Cardiac fibroblast (primary cell): ENCODE measurements around the gene MTX1.
"Not testable (repeated sequence)": the region's sequence is repeated elsewhere in the genome, so short reads cannot be mapped to it uniquely, and the experiment has no call there.

Experiments
- DNase-seq, 2 donors: peaks; one replicate each; pipeline versions ENCODE4 v3.0.0 to v3.0.0-alpha.2; 2010; ENCODE audit warnings: low read depth in 2 of 2
- H3K4me3 ChIP-seq, 2 donors: replicated peaks in 1 of 2; 1 replicate in 1 of 2; 2 replicates in 1 of 2; pipeline ENCODE4 v1.5.1; 2011; ENCODE audit warnings: low read depth in 2 of 2, low read length in 2 of 2, mild to moderate bottlenecking in 2 of 2, moderate library complexity in 1 of 2
- TF ChIP-seq, protein P1 (sequence below): IDR thresholded peaks from one replicate; pipeline ENCODE4 v1.5.1; 2011; ENCODE audit warnings: low read depth, mild to moderate bottlenecking, low read length, inconsistent platforms

Gene MTX1

DNA sequence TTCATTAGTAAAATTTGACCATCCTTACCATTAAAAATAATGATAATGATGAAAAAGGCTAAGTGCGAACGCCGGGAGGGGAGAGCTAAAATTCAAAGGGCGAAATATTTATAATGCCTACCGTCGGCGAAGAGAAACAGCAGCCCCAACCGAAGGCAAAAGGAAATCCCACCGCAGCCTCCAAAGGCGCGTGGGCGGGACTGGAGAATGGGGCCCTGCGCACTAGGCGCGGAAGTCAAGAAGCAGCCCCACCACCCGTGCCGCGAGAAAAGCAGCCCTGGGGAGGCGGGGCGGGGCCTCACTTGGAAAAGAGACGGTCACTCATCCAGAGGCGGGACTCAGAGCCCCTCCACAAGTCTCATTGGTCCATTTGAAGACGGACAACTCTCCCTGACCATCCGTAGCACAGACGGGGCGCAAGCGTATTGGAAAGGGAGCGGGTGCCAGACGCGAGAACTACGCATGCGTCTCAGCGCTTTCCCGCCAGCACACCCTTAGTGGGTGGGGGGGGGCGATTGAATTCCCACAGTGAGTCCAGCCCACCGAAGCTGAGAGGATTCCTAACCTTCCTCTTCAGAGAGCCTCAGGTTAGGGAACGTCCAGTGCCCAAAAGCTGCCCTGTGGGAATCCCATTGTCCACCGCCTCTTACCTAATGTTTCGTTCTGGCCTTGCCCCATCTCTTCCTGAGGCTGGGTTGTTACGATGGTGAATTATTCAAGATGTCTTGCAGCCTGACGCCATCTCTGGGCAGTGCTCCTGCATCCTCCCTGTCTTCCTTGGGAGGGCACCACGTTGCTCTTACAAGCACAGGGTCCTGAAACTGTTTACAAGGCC, 19.0 kb downstream of the MTX1 start:
- TF ChIP-seq, protein P1, sequence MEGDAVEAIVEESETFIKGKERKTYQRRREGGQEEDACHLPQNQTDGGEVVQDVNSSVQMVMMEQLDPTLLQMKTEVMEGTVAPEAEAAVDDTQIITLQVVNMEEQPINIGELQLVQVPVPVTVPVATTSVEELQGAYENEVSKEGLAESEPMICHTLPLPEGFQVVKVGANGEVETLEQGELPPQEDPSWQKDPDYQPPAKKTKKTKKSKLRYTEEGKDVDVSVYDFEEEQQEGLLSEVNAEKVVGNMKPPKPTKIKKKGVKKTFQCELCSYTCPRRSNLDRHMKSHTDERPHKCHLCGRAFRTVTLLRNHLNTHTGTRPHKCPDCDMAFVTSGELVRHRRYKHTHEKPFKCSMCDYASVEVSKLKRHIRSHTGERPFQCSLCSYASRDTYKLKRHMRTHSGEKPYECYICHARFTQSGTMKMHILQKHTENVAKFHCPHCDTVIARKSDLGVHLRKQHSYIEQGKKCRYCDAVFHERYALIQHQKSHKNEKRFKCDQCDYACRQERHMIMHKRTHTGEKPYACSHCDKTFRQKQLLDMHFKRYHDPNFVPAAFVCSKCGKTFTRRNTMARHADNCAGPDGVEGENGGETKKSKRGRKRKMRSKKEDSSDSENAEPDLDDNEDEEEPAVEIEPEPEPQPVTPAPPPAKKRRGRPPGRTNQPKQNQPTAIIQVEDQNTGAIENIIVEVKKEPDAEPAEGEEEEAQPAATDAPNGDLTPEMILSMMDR: no peak
- peak; percentile 99 to 100 for DNase-seq
- peak overlapping the region; percentile 65 to 66 for H3K4me3 ChIP-seq

DNA sequence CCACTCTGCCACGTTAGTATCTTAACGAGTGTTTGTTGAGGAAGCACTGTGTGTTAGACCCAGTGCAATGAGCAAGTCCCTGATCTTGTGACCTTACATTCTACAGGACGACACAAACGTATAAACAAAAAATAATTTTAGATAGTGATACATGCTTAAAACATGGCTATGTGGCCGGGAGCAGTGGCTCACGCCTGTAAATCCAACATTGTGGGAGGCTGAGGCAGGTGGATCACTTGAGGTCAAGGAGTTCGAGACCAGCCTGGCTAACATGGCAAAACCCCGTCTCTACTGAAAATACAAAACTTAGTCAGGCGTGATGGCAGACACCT, 19.6 kb downstream of the MTX1 start:
- H3K4me3 ChIP-seq: peak overlapping the region; percentile 23 to 48
- DNase-seq: no peak

DNA sequence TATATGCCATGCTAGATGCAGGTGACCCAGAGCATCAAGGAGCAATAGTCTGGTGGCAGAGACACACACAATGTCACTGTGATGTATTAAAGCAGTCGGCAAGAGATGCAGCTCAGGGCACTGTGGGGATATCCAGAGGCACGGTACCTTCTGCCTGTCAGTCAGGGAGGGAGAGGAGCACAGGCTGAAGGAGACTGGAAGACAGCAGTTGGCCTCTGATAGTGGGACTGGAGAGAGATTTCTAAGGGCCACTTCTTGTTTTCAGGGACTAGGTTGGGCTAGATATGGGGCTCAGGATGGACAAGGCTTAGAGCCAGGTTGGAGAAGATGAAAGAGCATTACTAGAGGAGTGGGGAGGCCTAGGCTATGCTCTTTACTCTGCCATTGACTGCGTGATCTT, 22.8 kb downstream of the MTX1 start:
- not testable (repeated sequence) for DNase-seq, H3K4me3 ChIP-seq

More for the DNA sequence above, 19.6 kb downstream of the MTX1 start:
- TF ChIP-seq, protein P1: no peak

DNA sequence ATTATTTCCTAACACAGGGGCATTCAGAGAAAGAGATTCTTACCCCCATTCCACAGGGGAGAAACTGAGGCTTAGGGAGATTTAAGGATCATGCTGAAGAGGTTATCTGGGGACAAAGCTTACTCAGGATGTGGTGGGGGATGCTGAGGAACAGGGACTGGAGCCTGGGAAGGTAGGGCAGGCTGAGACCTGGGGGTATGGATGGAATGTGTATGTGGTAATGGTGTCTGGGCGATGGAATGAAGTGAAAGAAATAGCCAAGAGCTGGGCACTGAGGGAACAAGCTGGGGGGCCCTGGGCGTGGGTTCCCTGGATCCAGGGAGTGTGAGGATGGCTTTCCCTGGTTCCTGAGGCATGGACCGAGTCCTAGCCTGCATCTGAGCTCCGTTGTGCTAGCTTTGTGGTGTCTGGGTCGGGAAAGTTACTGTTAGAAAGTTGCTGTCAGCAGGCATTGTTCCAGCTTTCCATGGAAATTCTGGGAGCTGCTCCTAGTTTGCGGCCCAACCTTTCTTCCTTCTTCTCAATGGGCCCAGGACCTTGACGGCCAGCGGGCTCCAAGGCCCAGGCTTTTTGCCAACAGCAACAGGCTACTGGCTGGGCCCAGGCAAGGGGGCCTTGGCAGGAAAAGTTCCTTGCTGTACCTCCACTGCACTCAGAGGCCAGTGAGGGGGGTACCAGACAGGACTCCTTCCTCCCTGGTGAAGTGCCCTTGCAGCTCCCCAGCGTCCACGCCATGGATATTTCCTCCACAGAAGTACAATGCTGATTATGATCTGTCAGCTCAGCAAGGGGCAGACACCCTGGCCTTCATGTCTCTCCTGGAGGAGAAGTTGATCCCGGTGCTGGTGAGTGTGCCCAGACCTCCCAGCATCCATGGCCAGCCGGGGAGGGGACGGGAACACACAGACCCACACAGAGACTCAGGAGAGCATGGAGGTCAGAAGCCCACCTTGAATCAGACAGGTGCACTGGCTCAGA, 23.8 kb downstream of the MTX1 start:
- H3K4me3 ChIP-seq: not testable (repeated sequence)
- peak; percentile 30 to 82 for DNase-seq

DNA sequence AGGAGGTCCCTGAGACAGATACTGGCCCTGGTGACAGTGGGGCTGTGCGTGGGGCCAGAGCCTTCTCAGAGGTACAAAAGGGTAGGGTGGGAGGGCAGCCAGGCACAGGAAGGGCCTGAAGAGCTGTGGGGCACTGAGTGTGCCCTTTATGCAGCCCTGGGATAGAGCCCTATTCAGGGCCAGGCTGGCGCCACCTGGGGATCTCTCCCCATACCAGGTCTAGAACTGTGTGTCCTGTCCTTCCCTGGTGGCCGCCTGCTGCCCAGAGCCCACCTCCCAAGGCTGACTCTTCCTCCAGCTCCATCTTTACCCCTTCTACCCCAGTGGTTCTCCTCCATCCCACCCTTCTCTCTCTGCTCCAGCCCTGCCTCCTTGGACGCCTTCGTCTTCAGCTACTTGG, 25.0 kb downstream of the MTX1 start:
- not testable (repeated sequence) for DNase-seq, H3K4me3 ChIP-seq

DNA sequence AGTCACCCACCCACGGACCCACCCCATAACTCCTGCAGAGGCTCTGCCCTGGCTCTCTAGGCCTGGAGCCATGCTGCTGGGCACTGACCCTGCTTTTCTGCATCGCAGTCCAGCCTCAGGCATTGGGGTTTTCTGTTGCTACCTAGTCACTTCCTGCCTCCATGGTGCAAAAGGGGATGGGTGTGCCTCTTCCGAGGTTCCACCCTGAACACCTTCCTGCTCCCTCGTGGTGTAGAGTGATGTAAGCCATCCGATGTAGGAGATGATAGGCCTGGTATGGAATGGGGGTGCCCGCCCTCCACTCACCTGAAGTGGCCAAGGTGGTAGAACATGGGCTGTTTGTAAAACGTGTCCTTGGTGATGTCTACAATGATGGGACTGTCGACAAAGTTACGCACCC, 26.9 kb downstream of the MTX1 start:
- not testable (repeated sequence) for H3K4me3 ChIP-seq, DNase-seq

DNA sequence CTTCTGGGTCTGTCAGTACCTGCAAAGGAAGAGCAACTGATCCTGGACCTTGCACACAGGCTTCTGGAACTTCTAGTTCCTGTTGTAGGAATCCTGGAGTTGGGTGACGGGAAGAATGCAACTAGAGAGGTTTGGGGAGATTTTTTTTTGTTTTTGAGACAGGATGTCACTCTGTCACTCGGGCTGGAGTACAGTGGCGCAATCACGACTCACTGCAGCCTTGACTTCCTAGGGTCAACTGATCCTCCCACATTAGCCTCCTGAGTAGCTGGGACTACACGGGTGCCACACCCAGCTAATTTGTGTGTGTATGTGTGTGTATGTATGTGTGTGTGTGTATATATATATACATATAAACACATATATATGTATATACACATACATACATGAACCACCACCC, 28.0 kb downstream of the MTX1 start:
- no peak overlapping the region for H3K4me3 ChIP-seq
- TF ChIP-seq, protein P1: no peak
- DNase-seq: no peak

DNA sequence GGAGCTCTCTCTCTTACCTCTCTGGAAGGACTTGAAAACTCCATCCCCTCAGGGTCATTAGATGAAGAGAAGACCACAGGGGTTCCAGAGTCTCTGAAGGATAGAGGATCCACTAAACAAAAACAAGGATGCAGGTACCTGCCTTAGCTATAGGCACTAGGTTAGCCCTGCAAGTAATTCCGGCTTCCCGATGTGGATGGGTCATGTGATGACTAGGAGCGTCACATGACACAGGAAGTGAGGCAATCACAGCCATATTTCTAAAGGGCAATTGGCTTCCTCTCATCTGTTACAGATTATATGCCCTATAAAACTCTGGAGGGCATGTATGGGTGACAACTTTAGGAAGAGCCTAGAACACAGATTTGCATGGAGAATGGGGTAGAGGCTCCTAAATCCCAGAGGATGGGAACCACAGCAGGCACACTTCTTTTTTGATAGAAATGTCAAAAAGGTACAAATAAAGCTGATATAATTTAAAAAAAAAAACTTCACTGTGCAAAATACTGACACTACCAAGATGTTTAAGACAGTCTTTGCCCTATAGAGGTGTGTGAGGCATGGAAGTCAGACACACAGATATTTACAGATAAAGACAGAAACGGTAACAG, 32.7 kb downstream of the MTX1 start:
- peak; percentile 84 to 86 for DNase-seq
- peak overlapping the region; percentile 43 to 57 for H3K4me3 ChIP-seq
- TF ChIP-seq, protein P1: no peak
